Activated naive CD4-positive, alpha-beta T cell treated with anti-CD3 and anti-CD28 coated beads, Interleukin-2, amount 50 U/mL, for 24 hours (primary cell): Measurements from ENCODE around the gene CEBPG.

Experiments
- H3K27ac Mint-ChIP-seq: one replicate; pipeline ENCODE4 v1.8.0; 2021; ENCODE audit warnings: mild to moderate bottlenecking, mixed read lengths
- H3K27me3 Mint-ChIP-seq: one replicate; pipeline ENCODE4 v1.8.0; 2021; ENCODE audit warnings: mixed read lengths
- H3K36me3 Mint-ChIP-seq: one replicate; pipeline ENCODE4 v1.8.0; 2021; ENCODE audit warnings: mixed read lengths
- H3K4me1 Mint-ChIP-seq: one replicate; pipeline ENCODE4 v1.8.0; 2021; ENCODE audit warnings: mixed read lengths
- H3K4me3 Mint-ChIP-seq: one replicate; pipeline ENCODE4 v1.8.0; 2021; ENCODE audit warnings: mild to moderate bottlenecking, mixed read lengths
- H3K9me3 Mint-ChIP-seq: one replicate; pipeline ENCODE4 v1.8.0; 2021; ENCODE audit warnings: mixed read lengths

The CEBPG gene

GRCh38 chr19:33385956-33386355, 12.4 kb downstream of the CEBPG start:
- Mint-ChIP-seq H3K27ac (no peak overlapping the region), H3K27me3 (no peaks in the 10 kb centered on the region), H3K9me3 (no peaks in the 10 kb centered on the region), H3K36me3 (peaks cover 3% of the 10 kb centered on the region), H3K4me1 (peaks cover 24% of the 10 kb centered on the region), H3K4me3 (no peak overlapping the region)

- no peak overlapping the region for H3K27ac Mint-ChIP-seq
- H3K36me3 Mint-ChIP-seq, result no peaks in the 10 kb centered on the region
Observed at GRCh38 chr19:33386361-33386858, 12.9 kb downstream of the CEBPG start.

GRCh38 chr19:33387351-33388230, 14.1 kb downstream of the CEBPG start:
- H3K27ac Mint-ChIP-seq, result no peak overlapping the region

More at GRCh38 chr19:33386361-33386858, 12.9 kb downstream of the CEBPG start:
- Mint-ChIP-seq H3K9me3 (no peaks in the 10 kb centered on the region), H3K4me1 (peaks cover 21% of the 10 kb centered on the region), H3K4me3 (no peak overlapping the region), H3K27me3 (no peaks in the 10 kb centered on the region)

GRCh38 chr19:33388231-33388724, 14.8 kb downstream of the CEBPG start:
- Mint-ChIP-seq H3K27ac (no peak overlapping the region), H3K27me3 (no peaks in the 10 kb centered on the region), H3K9me3 (no peaks in the 10 kb centered on the region), H3K4me3 (no peak overlapping the region), H3K36me3 (no peaks in the 10 kb centered on the region), H3K4me1 (peaks cover 8% of the 10 kb centered on the region)

More at GRCh38 chr19:33387351-33388230, 14.1 kb downstream of the CEBPG start:
- no peaks in the 10 kb centered on the region for H3K27me3 Mint-ChIP-seq
- peaks cover 12% of the 10 kb centered on the region for H3K4me1 Mint-ChIP-seq
- no peaks in the 10 kb centered on the region for H3K9me3 Mint-ChIP-seq
- no peaks in the 10 kb centered on the region for H3K36me3 Mint-ChIP-seq
- H3K4me3 Mint-ChIP-seq, result no peak overlapping the region

- H3K4me1 Mint-ChIP-seq, result peaks cover 4% of the 10 kb centered on the region
- H3K9me3 Mint-ChIP-seq, result no peaks in the 10 kb centered on the region
- no peak overlapping the region for H3K4me3 Mint-ChIP-seq
- no peak overlapping the region for H3K27ac Mint-ChIP-seq
- no peaks in the 10 kb centered on the region for H3K27me3 Mint-ChIP-seq
- no peaks in the 10 kb centered on the region for H3K36me3 Mint-ChIP-seq
Observed at GRCh38 chr19:33388725-33389420, 15.4 kb downstream of the CEBPG start.

- no peaks in the 10 kb centered on the region for H3K9me3 Mint-ChIP-seq
- H3K4me3 Mint-ChIP-seq, result no peak overlapping the region
- no peaks in the 10 kb centered on the region for H3K36me3 Mint-ChIP-seq
- H3K27ac Mint-ChIP-seq, result no peak overlapping the region
- no peaks in the 10 kb centered on the region for H3K27me3 Mint-ChIP-seq
- H3K4me1 Mint-ChIP-seq, result no peaks in the 10 kb centered on the region
Observed at GRCh38 chr19:33389421-33390100, 16.1 kb downstream of the CEBPG start.

GRCh38 chr19:33390101-33390907, 16.8 kb downstream of the CEBPG start:
- H3K9me3 Mint-ChIP-seq, result no peaks in the 10 kb centered on the region
- no peak overlapping the region for H3K27ac Mint-ChIP-seq
- no peaks in the 10 kb centered on the region for H3K36me3 Mint-ChIP-seq
- H3K27me3 Mint-ChIP-seq, result no peaks in the 10 kb centered on the region
- no peaks in the 10 kb centered on the region for H3K4me1 Mint-ChIP-seq
- no peak overlapping the region for H3K4me3 Mint-ChIP-seq

GRCh38 chr19:33390908-33391630, 17.6 kb downstream of the CEBPG start:
- Mint-ChIP-seq H3K4me1 (no peaks in the 10 kb centered on the region), H3K4me3 (no peak overlapping the region), H3K36me3 (no peaks in the 10 kb centered on the region), H3K9me3 (no peaks in the 10 kb centered on the region), H3K27ac (no peak overlapping the region), H3K27me3 (no peaks in the 10 kb centered on the region)

GRCh38 chr19:33391631-33392249, 18.2 kb downstream of the CEBPG start:
- Mint-ChIP-seq H3K36me3 (no peaks in the 10 kb centered on the region), H3K4me3 (no peak overlapping the region), H3K4me1 (no peaks in the 10 kb centered on the region), H3K27ac (no peak overlapping the region), H3K9me3 (no peaks in the 10 kb centered on the region), H3K27me3 (no peaks in the 10 kb centered on the region)

GRCh38 chr19:33392341-33393285, 19.1 kb downstream of the CEBPG start:
- Mint-ChIP-seq H3K9me3 (no peaks in the 10 kb centered on the region), H3K27ac (no peak overlapping the region), H3K4me3 (no peak overlapping the region), H3K27me3 (no peaks in the 10 kb centered on the region), H3K4me1 (no peaks in the 10 kb centered on the region), H3K36me3 (no peaks in the 10 kb centered on the region)

GRCh38 chr19:33393286-33394005, 19.9 kb downstream of the CEBPG start:
- no peaks in the 10 kb centered on the region for H3K9me3 Mint-ChIP-seq
- no peaks in the 10 kb centered on the region for H3K4me1 Mint-ChIP-seq
- no peaks in the 10 kb centered on the region for H3K27me3 Mint-ChIP-seq
- no peaks in the 10 kb centered on the region for H3K36me3 Mint-ChIP-seq
- H3K4me3 Mint-ChIP-seq, result no peak overlapping the region
- H3K27ac Mint-ChIP-seq, result no peak overlapping the region

- H3K27me3 Mint-ChIP-seq, result no peaks in the 10 kb centered on the region
- no peak overlapping the region for H3K27ac Mint-ChIP-seq
- no peaks in the 10 kb centered on the region for H3K9me3 Mint-ChIP-seq
- no peaks in the 10 kb centered on the region for H3K4me1 Mint-ChIP-seq
- H3K4me3 Mint-ChIP-seq, result no peak overlapping the region
- H3K36me3 Mint-ChIP-seq, result no peaks in the 10 kb centered on the region
Observed at GRCh38 chr19:33394006-33394722, 20.7 kb downstream of the CEBPG start.
